EH (cell line): ENCODE measurements around the gene SHC4.
A peak's percentile ranks its signal among the peaks of the same experiment; 100 is the strongest.
"Not testable (repeated sequence)": the region's sequence is repeated elsewhere in the genome, so short reads cannot be mapped to it uniquely, and the experiment has no call there.

Source experiments
- DNase-seq: peaks from one replicate; pipeline ENCODE4 v3.0.0-alpha.2; 2015; ENCODE audit warnings: low read depth

SHC4 gene

DNA sequence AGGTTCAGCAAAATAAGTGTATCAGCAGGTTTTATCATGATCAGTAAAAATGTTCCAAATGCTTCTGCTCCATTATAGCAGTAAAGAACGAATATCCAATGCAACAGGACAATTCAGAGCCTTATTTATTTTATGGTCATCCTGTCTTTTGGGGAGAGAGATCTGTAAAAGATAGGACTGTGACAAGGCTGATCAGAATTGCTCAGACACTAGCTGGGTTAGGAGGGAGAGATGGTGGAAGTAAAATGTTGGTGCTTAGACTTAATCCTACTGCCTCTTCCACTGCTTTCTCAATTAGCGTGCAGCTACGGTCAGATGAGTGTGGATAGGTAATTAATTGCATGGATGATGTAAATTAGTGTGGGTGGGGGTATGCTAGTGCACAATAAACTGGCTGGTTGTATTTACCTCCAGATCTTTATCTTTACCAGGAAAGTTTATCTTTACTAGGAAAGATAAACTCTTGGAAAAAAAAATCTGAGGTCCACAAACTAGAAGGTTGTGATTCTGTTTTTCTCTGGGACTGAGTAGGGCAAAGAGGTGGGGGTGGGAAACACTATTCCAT lies 83.6 kb downstream of the SHC4 start:
- DNase-seq = no peak

GRCh38 chr15:48877630-48878595 lies 85.8 kb downstream of the SHC4 start, which contains the start of gene EID1:
EID1 (plus strand) TSS chr15:48878134; CDS start chr15:48878177, 43 bp downstream.
- DNase-seq = peak; percentile 93

DNA sequence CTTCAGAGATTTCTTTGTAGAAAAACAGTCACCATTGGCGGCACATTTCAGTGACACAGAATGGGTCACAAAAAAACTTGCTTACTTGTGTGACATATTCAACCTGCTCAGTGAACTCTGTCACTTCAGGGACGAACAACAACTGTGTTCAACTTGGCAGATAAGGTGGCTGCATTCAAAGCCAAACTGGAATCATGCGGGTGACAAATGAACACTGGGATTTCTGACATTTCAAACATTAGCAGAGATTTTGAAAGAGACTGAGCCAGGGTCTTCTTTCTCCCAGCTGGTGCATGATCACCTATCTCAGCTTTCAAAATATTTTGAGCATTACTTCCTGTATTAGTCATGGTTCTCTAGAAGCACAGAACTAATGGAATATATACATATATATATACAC lies 87.7 kb downstream of the SHC4 start:
- DNase-seq = no peak

DNA sequence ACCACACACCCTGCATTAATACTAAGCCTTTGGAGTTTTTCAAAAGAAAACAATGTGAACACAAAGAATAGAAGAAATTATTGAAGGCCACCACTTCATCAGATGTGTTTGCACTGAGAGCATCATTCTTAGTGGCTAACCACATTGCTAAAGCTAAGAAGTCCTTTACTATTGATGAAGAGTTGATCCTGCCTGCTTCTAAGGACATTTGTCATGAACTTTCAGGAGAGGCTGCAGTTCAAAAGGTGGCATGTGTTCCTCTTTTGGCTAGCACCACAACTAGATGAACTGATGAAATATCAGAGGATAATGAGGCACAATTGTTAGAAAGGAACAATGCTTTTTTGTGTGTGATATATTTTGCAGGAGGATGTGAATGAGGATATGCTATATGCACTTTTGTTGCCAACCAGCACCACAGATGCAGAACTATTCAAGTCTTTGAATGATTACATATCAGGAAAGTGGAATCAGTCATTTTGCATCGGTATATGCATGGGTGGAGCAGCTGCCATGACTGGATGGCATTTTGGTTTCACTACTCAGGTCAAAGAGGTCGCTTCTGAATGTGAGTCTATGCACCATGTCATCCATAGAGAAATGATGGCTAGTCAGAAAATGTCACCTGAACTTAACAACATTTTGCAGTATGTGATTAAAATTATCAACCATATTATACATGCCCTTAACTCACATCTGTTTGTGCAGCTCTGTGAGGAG lies 88.3 kb downstream of the SHC4 start:
- no peak for DNase-seq

GRCh38 chr15:48872632-48873031 lies 91.1 kb downstream of the SHC4 start:
- DNase-seq = no peak

GRCh38 chr15:48871542-48871941 lies 92.2 kb downstream of the SHC4 start:
- DNase-seq = no peak

- DNase-seq = no peak
Observed at GRCh38 chr15:48869966-48870365, 93.8 kb downstream of the SHC4 start.

DNA sequence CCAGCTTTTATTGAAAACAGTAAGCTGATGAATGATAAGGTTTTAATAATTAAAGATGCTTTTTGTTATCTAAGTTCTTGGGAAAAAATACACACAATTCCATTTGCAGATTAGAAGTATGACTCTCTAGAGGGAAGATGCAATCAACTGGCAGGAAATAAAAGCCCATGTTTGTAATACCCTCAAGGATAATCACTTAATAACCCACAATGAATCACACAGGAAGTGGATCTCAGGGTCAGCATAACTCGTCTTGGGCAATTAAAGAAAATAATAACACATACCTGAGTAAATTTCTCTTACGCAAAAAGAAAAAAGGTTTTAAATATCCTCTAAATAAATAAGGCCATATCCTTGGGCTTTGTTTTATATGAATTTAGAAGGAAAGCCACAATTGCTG lies 95.2 kb downstream of the SHC4 start:
- peak; percentile 90 for DNase-seq

- DNase-seq = no peak
Observed at GRCh38 chr15:48868023-48868422, 95.7 kb downstream of the SHC4 start.

GRCh38 chr15:48866141-48866563 lies 97.6 kb downstream of the SHC4 start:
- DNase-seq = peak; percentile 79

GRCh38 chr15:48865370-48866079 lies 98.2 kb downstream of the SHC4 start:
- DNase-seq = peak; percentile 73

DNA sequence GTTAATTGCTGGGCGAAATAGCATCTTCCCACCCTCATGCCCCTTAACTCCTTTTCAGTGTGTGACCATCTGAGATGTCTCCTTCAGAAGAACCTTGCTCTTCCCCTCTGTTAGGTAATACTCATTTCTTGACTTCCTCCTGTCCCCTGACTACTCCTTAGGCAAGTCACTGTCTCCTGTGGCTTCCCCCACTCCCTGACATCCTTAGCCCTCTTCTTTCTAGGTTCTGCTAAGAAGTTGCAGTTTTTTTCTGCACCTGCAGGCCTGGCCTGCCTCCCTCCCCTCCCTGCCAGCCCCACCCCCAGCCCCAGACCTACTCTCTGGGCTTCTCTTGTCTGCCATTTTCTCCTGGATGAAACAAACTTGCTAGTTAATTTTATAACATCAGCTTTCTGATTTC lies 101.0 kb downstream of the SHC4 start:
- DNase-seq = no peak

DNA sequence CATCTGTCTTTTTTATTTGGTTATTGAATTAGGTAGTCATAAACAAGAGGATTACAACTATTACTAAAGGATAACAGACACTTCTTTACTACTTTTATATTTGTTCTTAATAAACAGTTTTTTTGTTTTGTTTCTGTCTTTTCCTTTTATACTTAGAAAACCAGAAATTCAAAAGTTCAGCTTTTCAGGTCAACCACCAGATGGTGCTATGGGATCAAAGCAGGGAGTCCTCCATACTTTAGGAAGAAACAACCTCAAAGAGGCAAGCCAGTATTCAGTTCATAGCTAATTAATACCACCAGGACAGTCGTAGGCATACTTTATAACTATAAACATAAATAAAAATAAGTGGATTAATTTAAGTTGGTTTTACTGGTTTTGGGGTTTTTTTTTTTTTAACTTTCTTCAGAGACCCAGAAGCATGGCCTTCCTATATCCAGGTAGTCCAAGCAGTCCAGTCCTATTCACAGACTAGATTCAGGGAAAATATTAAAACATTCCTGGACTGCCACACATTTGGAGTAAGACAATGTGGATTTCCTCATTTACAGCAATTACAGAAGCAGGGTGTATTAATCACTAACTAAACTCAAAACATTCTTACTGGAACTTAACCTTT lies 101.8 kb downstream of the SHC4 start:
- peak; percentile 78 for DNase-seq

- DNase-seq = peak; percentile 38
Observed at GRCh38 chr15:48859426-48859825, 104.3 kb downstream of the SHC4 start.

GRCh38 chr15:48858401-48858800 lies 105.3 kb downstream of the SHC4 start:
- peak; percentile 66 for DNase-seq

DNA sequence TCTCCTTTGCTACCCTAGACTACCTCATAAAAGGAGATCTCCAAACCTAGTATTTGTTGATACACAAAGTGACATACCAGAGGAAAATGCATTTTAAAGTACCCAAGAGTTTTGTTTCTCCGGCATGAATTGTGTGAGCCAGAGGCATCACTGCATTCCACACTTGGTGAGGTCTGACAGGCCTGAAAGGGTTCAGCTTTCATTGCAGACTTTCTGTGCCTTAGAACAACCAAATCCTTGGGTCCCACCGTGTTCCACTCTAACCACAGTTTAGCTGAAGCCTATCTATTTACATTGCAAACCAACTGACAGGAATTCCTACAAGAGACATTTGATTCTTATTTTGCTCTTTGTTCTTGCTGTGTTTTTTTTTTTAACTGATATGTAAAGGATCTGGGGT lies 106.8 kb downstream of the SHC4 start:
- DNase-seq = peak; percentile 68

GRCh38 chr15:48855501-48856440 lies 107.9 kb downstream of the SHC4 start:
- DNase-seq = peak; percentile 71

DNA sequence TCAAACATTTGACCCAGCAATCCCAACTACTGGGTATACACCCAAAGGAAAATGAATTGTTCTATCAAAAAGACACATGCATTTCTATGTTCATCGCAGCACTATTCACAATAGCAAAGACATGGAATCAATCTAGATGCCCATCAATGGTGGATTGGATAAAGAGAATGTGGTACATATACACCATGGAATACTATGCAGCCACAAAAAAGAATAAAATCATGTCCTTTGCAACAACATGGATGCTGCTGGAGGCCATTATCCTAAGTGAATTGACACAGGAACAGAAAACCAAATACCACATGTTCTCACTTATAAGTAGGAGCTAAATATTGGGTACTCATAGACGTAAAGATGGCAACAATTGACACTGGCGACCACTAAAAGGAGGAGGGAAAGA lies 109.3 kb downstream of the SHC4 start:
- DNase-seq = not testable (repeated sequence)

- no peak for DNase-seq
Observed at GRCh38 chr15:48851956-48852355, 111.8 kb downstream of the SHC4 start.

DNA sequence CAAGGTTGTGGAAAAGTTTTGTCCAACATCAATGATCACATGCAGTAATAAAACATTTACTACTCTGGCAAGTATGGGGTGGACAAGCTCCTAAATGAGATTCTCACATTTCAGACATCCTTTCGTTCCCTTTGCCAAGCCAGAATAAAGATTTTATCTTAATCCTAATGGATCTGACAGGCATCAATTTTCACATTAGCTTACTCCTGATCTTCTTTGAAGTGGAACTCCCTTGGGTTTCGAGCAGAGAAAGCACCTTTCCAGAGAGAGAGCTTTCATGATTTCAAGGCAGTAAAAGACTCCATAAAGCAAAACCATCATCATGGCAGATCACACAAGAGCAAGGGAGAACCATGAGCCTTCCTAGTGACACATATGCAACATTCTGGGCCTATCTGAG lies 113.1 kb downstream of the SHC4 start:
- DNase-seq = no peak
